Left ventricle myocardium inferior (tissue), 1 donor: ENCODE results near the gene KCNMA1. TPM values are rescaled to one million over a fixed set of nuclear protein-coding genes. Genes with fewer than 3 reads are reported as not detected.
"Not testable (repeated sequence)": the region's sequence is repeated elsewhere in the genome, so short reads cannot be mapped to it uniquely, and the experiment has no call there.

ENCODE experiments used
- DNase-seq: peaks from one replicate; pipeline ENCODE4 v3.0.0-alpha.2; 2020
- H3K27ac ChIP-seq: fragments of 200-600 bp; replicated peaks from 2 replicates; pipeline ENCODE4 v1.8.0; 2021
- H3K27me3 ChIP-seq: fragments of 200-600 bp; 2 replicates; pipeline ENCODE4 v1.8.0; 2021; ENCODE audit warnings: low read depth
- H3K36me3 ChIP-seq: fragments of 200-600 bp; 2 replicates; pipeline ENCODE4 v1.8.0; 2021
- H3K4me1 ChIP-seq: fragments of 200-600 bp; 2 replicates; pipeline ENCODE4 v1.8.0; 2021
- H3K4me3 ChIP-seq: fragments of 200-600 bp; 2 replicates; pipeline ENCODE4 v1.8.0; 2021; ENCODE audit warnings: mild to moderate bottlenecking, moderate library complexity
- H3K9me3 ChIP-seq: fragments of 200-600 bp; replicated peaks from 2 replicates; pipeline ENCODE4 v1.8.0; 2021
- CTCF ChIP-seq: fragments of 200-600 bp; IDR thresholded peaks from 2 replicates; pipeline ENCODE4 v1.8.0; 2021; ENCODE audit warnings: antibody characterized with exemption, mild to moderate bottlenecking, borderline replicate concordance
- intact Hi-C: fragments of 100-400 bp; cut with micrococcal nuclease; formaldehyde crosslinking; loops from one replicate; pipeline ENCODE4 v1.11.0; 2022
- total RNA-seq: library from RNA; stranded (reverse); fragmentation: NEBNext Ultra II Directional; extraction: Animal tissue kit (Norgen Biotek cat#: 25700); gene quantifications from one replicate; pipeline ENCODE4 v1.2.1, GENCODE V29; 2021
- donor health status: DM: no; HTN: yes; CAD: no; lungs with severe emphysema.

KCNMA1 gene
- total RNA-seq, 1 donor from 2014 or later: 1.8 TPM

- H3K27me3 ChIP-seq: peaks cover 48% of the 10 kb centered on the region
- no peaks in the 10 kb centered on the region for H3K36me3 ChIP-seq
- TF ChIP-seq CTCF: no peak
- intact Hi-C loops: no loop called here
- DNase-seq: no peak
- no peak overlapping the region for H3K27ac ChIP-seq
- no peaks in the 10 kb centered on the region for H3K4me1 ChIP-seq
- no peak overlapping the region for H3K4me3 ChIP-seq
- H3K9me3 ChIP-seq: no peaks in the 10 kb centered on the region
Measured at GRCh38 chr10:77417806-77418640, 219.6 kb downstream of the KCNMA1 start.

GRCh38 chr10:77417359-77417758, 220.2 kb downstream of the KCNMA1 start:
- intact Hi-C loops: no loop called here
- Histone ChIP-seq H3K4me3 (no peak overlapping the region), H3K27me3 (peaks cover 52% of the 10 kb centered on the region), H3K27ac (no peak overlapping the region), H3K4me1 (no peaks in the 10 kb centered on the region), H3K9me3 (no peaks in the 10 kb centered on the region), H3K36me3 (no peaks in the 10 kb centered on the region)
- TF ChIP-seq CTCF: no peak
- DNase-seq: no peak

GRCh38 chr10:77416311-77417135, 221.1 kb downstream of the KCNMA1 start:
- H3K9me3 ChIP-seq: no peaks in the 10 kb centered on the region
- TF ChIP-seq CTCF: no peak
- no peak overlapping the region for H3K27ac ChIP-seq
- H3K4me3 ChIP-seq: no peak overlapping the region
- no peaks in the 10 kb centered on the region for H3K36me3 ChIP-seq
- no peak for DNase-seq
- intact Hi-C loops: no loop called here
- peaks cover 60% of the 10 kb centered on the region for H3K27me3 ChIP-seq
- H3K4me1 ChIP-seq: no peaks in the 10 kb centered on the region

- peaks cover 71% of the 10 kb centered on the region for H3K27me3 ChIP-seq
- no peak for DNase-seq
- no peaks in the 10 kb centered on the region for H3K36me3 ChIP-seq
- intact Hi-C loops: no loop called here
- no peak for TF ChIP-seq CTCF
- no peaks in the 10 kb centered on the region for H3K9me3 ChIP-seq
- no peak overlapping the region for H3K4me3 ChIP-seq
- H3K27ac ChIP-seq: no peak overlapping the region
- H3K4me1 ChIP-seq: no peaks in the 10 kb centered on the region
Measured at GRCh38 chr10:77415313-77415960, 222.2 kb downstream of the KCNMA1 start.

GRCh38 chr10:77413231-77413630, 224.4 kb downstream of the KCNMA1 start:
- H3K36me3 ChIP-seq: no peaks in the 10 kb centered on the region
- H3K4me1 ChIP-seq: no peaks in the 10 kb centered on the region
- no peak overlapping the region for H3K27ac ChIP-seq
- H3K4me3 ChIP-seq: no peak overlapping the region
- no peak for TF ChIP-seq CTCF
- H3K27me3 ChIP-seq: peaks cover 87% of the 10 kb centered on the region
- no peak for DNase-seq
- intact Hi-C loops: no loop called here
- no peaks in the 10 kb centered on the region for H3K9me3 ChIP-seq

GRCh38 chr10:77412573-77413133, 225.0 kb downstream of the KCNMA1 start:
- peaks cover 87% of the 10 kb centered on the region for H3K27me3 ChIP-seq
- intact Hi-C loops, H3K27ac ChIP-seq, H3K36me3 ChIP-seq, DNase-seq, H3K9me3 ChIP-seq, H3K4me1 ChIP-seq, H3K4me3 ChIP-seq: not testable (repeated sequence)
